OCI-LY3 (cell line): ENCODE data around the gene DDX41.
A peak's percentile ranks its signal among the peaks of the same experiment; 100 is the strongest.

Source experiments
- H2AFZ ChIP-seq: fragments of 200-600, 300-600 bp; shearing (Covaris generic); 2 replicates; pipeline ENCODE4 v1.6.0; 2014; ENCODE audit warnings: antibody characterized with exemption, low read depth, low read length
- H3K27ac ChIP-seq: fragments of 200-600, 300-600 bp; sonication (generic); 2 replicates; pipeline ENCODE4 v1.5.1; 2014; ENCODE audit warnings: mild to moderate bottlenecking, low read length, moderate library complexity, mixed read lengths
- H3K27me3 ChIP-seq: fragments of 200-600, 300-600 bp; sonication (generic); 2 replicates; pipeline ENCODE4 v1.6.1; 2014; ENCODE audit warnings: low read depth, low read length, mixed read lengths
- H3K36me3 ChIP-seq: fragments of 200-600, 300-600 bp; sonication (generic); replicated peaks from 2 replicates; pipeline ENCODE3; 2014; ENCODE audit warnings: low read depth, low read length, mixed read lengths
- H3K4me1 ChIP-seq: fragments of 300-600, 200-600 bp; sonication (generic); 2 replicates; pipeline ENCODE4 v1.6.1; 2014; ENCODE audit warnings: low read length, mixed read lengths
- H3K4me2 ChIP-seq: fragments of 200-600, 300-600 bp; sonication (generic); 2 replicates; pipeline ENCODE4 v1.6.1; 2014; ENCODE audit warnings: low read length, mixed read lengths
- H3K4me3 ChIP-seq: fragments of 300-600, 200-600 bp; sonication (generic); 2 replicates; pipeline ENCODE4 v1.5.1; 2014; ENCODE audit warnings: antibody characterized with exemption, mild to moderate bottlenecking, low read length, moderate library complexity
- H3K79me2 ChIP-seq: fragments of 300-600, 200-600 bp; shearing (Covaris generic); 2 replicates; pipeline ENCODE4 v1.6.1; 2014; ENCODE audit warnings: mild to moderate bottlenecking, low read length, mixed read lengths
- H3K9ac ChIP-seq: fragments of 300-600, 200-600 bp; shearing (Covaris generic); 2 replicates; pipeline ENCODE4 v1.6.0; 2014; ENCODE audit warnings: mild to moderate bottlenecking, low read length, moderate library complexity
- H3K9me3 ChIP-seq: fragments of 200-600, 300-600 bp; shearing (Covaris generic); 2 replicates; pipeline ENCODE4 v1.6.1; 2014; ENCODE audit warnings: low read length, mixed read lengths; ENCODE audit not compliant: insufficient read depth
- H4K20me1 ChIP-seq: fragments of 200-600, 300-600 bp; sonication (generic); 2 replicates; pipeline ENCODE4 v1.6.1; 2016; ENCODE audit warnings: low read length, mixed read lengths; ENCODE audit not compliant: insufficient read depth
- CTCF ChIP-seq: fragments of 200-600, 300-600 bp; sonication (generic); IDR thresholded peaks from 2 replicates; pipeline ENCODE4 v1.5.1; 2014; ENCODE audit warnings: antibody characterized with exemption, low read length, low read depth
- EZH2phosphoT487 ChIP-seq: fragments of 200-600 bp; shearing (Covaris generic); IDR thresholded peaks from 2 replicates; pipeline ENCODE4 v1.6.1; 2018; ENCODE audit warnings: antibody characterized with exemption, mixed run types, low read depth

Gene DDX41

GRCh38 chr5:177515580-177515979, 1.2 kb downstream of the DDX41 start:
- Histone ChIP-seq H2AFZ (no peak overlapping the region), H3K79me2 (peaks cover 20% of the 10 kb centered on the region), H3K36me3 (peaks cover 33% of the 10 kb centered on the region), H3K9ac (peak overlapping the region; percentile 82), H4K20me1 (no peaks in the 10 kb centered on the region), H3K4me1 (peaks cover 19% of the 10 kb centered on the region), H3K4me3 (peak overlapping the region; percentile 83), H3K27ac (no peak overlapping the region), H3K4me2 (peak overlapping the region; percentile 91), H3K9me3 (no peaks in the 10 kb centered on the region; the same call in 1 of the 2 replicates), H3K27me3 (no peaks in the 10 kb centered on the region)
- TF ChIP-seq EZH2phosphoT487 (no peak), CTCF (no peak)

GRCh38 chr5:177514541-177514940, 2.2 kb downstream of the DDX41 start:
- no peaks in the 10 kb centered on the region; the same call in 1 of the 2 replicates for H3K9me3 ChIP-seq
- H3K4me1 ChIP-seq = peaks cover 29% of the 10 kb centered on the region
- H4K20me1 ChIP-seq = no peaks in the 10 kb centered on the region
- H2AFZ ChIP-seq = no peak overlapping the region
- no peak overlapping the region for H3K9ac ChIP-seq
- H3K27ac ChIP-seq = no peak overlapping the region
- no peak overlapping the region for H3K4me3 ChIP-seq
- peaks cover 20% of the 10 kb centered on the region for H3K79me2 ChIP-seq
- no peak overlapping the region for H3K4me2 ChIP-seq
- peaks cover 36% of the 10 kb centered on the region for H3K36me3 ChIP-seq
- no peak for TF ChIP-seq EZH2phosphoT487
- TF ChIP-seq CTCF = no peak
- no peaks in the 10 kb centered on the region for H3K27me3 ChIP-seq

- Histone ChIP-seq H2AFZ (no peak overlapping the region), H3K4me3 (no peak overlapping the region), H3K9ac (no peak overlapping the region), H3K27me3 (no peaks in the 10 kb centered on the region), H3K4me2 (no peak overlapping the region), H3K36me3 (peaks cover 36% of the 10 kb centered on the region), H4K20me1 (no peaks in the 10 kb centered on the region), H3K27ac (no peak overlapping the region), H3K9me3 (no peaks in the 10 kb centered on the region; the same call in 1 of the 2 replicates), H3K79me2 (peaks cover 20% of the 10 kb centered on the region), H3K4me1 (peaks cover 40% of the 10 kb centered on the region)
- no peak for TF ChIP-seq EZH2phosphoT487
- TF ChIP-seq CTCF = no peak
These were observed 3.3 kb downstream of the DDX41 start for GRCh38 chr5:177513500-177513899.

- H3K4me2 ChIP-seq = no peak overlapping the region
- TF ChIP-seq EZH2phosphoT487 (no peak), CTCF (no peak)
- no peaks in the 10 kb centered on the region; the same call in 1 of the 2 replicates for H3K9me3 ChIP-seq
- no peaks in the 10 kb centered on the region for H4K20me1 ChIP-seq
- no peaks in the 10 kb centered on the region for H3K27me3 ChIP-seq
- no peak overlapping the region for H3K9ac ChIP-seq
- H3K27ac ChIP-seq = no peak overlapping the region
- peaks cover 20% of the 10 kb centered on the region for H3K79me2 ChIP-seq
- no peak overlapping the region for H2AFZ ChIP-seq
- H3K4me3 ChIP-seq = no peak overlapping the region
- peaks cover 42% of the 10 kb centered on the region for H3K4me1 ChIP-seq
- H3K36me3 ChIP-seq = peaks cover 36% of the 10 kb centered on the region
These were observed 3.9 kb downstream of the DDX41 start for GRCh38 chr5:177512736-177513380.
